Coronary artery (tissue), 2 donors: ENCODE results near the gene ZNF827.

Experiments
- DNase-seq: peaks from one replicate; pipeline ENCODE4 v3.0.0-alpha.2; 2017; ENCODE audit warnings: low spot score
- H3K27ac ChIP-seq, 2 donors: fragments of 200-600 bp; sonication (generic); one replicate each; pipeline ENCODE4 v1.5.1; 2016 to 2019
- H3K4me3 ChIP-seq: fragments of 200-600 bp; sonication (generic); 2 replicates; pipeline ENCODE4 v1.5.1; 2016; ENCODE audit warnings: mild to moderate bottlenecking, moderate library complexity
- TF ChIP-seq, protein P1 (sequence below): fragments of 200-600 bp; sonication (generic); IDR thresholded peaks from one replicate; pipeline ENCODE4 v1.5.1; 2019; ENCODE audit warnings: antibody characterized with exemption

ZNF827 gene

DNA sequence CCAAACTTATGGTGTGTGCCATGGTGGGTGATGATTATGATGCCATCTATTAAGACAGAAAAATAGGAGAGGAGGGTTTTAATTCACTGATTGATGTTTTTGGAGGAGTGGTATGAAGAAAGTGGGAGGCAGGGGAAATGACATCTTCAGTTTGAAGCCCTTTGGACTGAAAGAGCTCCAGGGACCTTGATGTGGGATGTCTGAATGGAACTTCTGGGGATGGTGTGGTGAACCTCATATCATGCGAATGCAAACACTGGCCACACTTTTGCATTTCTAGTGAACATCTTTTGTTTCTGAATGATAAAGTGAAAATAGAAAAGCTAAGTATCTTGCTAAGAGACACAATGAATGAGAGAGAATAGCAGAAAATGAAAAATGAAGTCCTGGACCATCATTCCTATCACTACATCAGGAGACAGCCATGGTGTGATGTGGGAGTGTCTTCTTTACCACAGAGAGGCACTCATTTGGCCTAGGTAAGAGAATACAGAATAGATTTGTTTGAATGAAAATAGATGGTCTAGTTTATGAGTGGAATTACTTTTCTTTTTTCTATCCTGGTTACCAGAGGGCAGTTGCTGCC is 123.5 kb downstream of the ZNF827 start:
- DNase-seq, result no peak
- no peak overlapping the region for H3K27ac ChIP-seq
- no peak overlapping the region for H3K4me3 ChIP-seq
- TF ChIP-seq, protein P1, sequence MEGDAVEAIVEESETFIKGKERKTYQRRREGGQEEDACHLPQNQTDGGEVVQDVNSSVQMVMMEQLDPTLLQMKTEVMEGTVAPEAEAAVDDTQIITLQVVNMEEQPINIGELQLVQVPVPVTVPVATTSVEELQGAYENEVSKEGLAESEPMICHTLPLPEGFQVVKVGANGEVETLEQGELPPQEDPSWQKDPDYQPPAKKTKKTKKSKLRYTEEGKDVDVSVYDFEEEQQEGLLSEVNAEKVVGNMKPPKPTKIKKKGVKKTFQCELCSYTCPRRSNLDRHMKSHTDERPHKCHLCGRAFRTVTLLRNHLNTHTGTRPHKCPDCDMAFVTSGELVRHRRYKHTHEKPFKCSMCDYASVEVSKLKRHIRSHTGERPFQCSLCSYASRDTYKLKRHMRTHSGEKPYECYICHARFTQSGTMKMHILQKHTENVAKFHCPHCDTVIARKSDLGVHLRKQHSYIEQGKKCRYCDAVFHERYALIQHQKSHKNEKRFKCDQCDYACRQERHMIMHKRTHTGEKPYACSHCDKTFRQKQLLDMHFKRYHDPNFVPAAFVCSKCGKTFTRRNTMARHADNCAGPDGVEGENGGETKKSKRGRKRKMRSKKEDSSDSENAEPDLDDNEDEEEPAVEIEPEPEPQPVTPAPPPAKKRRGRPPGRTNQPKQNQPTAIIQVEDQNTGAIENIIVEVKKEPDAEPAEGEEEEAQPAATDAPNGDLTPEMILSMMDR, result no peak

DNA sequence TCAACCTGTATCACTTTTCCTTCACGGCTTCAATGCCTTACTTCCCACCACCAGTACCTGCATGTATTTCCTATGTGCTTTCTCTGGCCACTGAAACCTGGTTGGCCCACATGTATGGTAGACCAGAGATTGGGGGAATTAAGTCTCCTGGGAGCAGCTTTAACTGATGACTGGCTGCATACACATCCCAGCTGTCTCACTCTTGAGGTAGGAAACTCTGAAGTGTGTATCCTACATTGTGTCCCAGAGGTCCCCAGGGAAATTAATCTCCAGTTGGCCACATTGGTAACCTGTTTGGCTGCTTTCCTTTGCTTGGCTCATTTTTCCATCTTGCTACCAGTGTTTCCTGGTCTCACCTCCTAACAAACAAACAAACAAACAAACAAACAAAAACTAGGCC is 124.4 kb downstream of the ZNF827 start:
- TF ChIP-seq, protein P1, result no peak
- Histone ChIP-seq H3K4me3 (no peak overlapping the region), H3K27ac (no peak overlapping the region)
- DNase-seq, result no peak

DNA sequence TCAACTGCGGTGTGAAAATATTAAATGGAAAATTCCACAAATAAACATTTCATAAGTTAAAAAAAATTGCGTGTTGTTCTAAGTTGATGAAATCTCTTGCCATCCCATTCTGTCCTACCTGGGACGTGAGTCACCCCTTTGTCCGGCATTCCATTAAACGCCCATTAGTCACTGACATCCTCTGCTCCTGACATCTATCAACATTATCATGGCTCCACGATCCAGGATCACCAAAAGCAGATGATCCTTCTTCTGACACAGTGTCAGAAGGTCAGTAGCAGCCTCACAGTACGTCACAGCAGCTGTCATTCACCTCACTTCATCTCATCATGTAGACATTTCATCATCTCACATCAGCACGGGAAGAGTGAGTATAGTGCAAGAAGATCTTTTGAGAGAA is 125.7 kb downstream of the ZNF827 start:
- Histone ChIP-seq H3K27ac (no peak overlapping the region), H3K4me3 (no peak overlapping the region)
- TF ChIP-seq, protein P1, result no peak
- no peak for DNase-seq

DNA sequence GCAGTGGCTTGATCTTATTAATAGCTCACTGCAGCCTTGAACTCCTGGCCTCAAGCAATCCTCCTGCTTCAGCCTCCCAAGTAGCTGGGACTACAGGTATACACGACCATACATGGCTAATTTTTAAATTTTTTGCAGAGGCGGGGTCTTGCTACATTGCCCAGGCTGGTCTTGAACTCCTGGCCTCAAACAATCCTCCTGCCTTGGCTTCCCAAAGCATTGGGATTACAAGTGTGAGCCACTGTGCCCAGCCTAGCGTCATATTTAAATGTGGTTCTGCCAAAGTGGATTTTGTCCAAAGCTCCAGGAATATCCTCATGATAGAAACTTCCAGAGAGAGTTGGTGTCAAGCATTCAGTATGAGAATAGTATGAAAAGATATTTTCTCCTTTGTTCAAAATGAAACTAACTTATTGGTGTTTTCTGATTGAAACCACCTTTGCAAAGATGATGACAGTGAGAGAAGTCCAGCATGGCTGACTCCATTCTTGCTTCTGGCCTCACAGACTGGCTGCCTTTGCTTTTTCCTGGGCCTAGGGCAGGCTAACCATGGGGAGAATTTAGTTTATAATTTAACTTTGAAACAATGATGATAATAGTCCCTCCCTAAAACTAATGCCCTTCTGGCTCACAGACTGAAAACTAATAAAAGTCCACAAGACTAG is 129.6 kb downstream of the ZNF827 start:
- Histone ChIP-seq H3K4me3 (no peak overlapping the region), H3K27ac (no peak overlapping the region)
- TF ChIP-seq, protein P1, result no peak
- DNase-seq, result no peak

DNA sequence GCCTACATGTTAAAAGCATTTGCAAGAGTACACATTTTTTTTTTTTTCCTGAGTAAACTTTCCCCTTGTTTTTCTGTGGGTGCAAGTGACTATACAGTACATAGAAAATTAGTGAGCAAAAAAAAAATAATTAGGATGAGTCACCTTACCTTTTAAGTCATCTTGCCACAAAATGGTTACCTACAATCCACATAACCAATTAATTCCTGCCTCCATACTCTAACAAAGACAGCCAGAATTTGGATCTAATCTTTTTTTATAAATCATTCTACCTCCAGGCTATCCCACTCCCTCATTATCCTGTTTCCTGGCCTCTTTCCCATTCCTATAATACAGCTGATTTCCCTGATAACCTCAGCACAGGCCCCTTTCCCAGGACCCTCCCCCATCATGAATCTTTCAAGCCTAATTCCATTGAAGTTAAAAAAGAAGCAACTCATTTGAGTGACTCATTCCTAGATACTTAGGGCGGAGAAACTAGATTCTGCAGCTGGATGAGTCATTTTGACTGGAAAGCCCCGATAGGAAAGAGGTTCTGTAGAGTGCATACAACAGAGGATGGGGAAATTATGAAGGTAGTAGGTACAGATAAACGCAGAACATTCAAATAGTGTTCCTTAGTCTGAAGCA is 130.5 kb downstream of the ZNF827 start:
- no peak for DNase-seq
- Histone ChIP-seq H3K4me3 (no peak overlapping the region), H3K27ac (peak overlapping the region in 1 of 2 donors; percentile 20)
- TF ChIP-seq, protein P1, result no peak

DNA sequence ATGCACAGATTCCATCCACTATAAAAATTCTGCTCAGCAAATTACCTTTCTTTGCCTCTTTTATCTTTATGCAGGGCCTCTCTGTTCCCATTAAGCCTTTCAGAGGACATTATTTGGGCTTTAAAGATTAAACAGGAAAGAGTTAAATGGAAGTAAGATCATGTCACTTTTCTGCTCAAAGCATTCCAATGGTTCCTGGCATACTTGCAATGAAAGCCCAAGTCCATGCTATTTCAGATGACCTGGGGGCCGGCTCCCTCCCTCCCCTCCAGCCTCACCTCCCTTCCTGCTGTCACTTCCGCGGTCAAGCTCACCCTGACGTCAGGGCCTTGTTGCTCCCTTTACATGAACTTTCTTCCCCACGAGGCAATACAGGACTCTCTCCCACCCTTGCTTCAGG is 133.1 kb downstream of the ZNF827 start:
- DNase-seq, result no peak
- H3K27ac ChIP-seq, result no peak overlapping the region
- H3K4me3 ChIP-seq, result no peak overlapping the region
- TF ChIP-seq, protein P1, result no peak

DNA sequence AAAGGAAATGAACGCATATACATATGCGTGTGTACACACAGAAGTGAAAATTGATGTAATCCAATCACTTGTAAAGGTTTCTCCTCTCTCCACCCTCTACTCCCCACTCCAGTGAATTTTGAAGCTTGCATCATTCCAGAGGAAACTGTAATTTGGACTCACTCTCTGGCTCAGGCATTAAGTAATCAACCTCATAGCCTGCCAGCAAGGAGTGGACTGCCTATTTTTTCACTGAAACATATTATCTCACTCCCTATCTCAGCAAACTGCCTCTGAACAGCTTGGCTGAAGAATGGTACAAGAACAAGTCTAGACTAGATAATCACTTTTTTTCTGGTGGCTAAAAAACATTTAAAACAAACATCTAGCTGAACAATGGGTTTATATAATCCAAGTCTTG is 134.5 kb downstream of the ZNF827 start:
- no peak overlapping the region for H3K4me3 ChIP-seq
- DNase-seq, result no peak
- TF ChIP-seq, protein P1, result no peak
- peak overlapping the region; percentile 14 to 28 for H3K27ac ChIP-seq
